Measurements from ENCODE around the gene RNU6-9.

The RNU6-9 gene

GRCh38 chr19:937259-937694 is 44.0 kb downstream of the RNU6-9 start:
- peak; percentile 59 for DNase-seq

GRCh38 chr19:938233-938923 is 45.1 kb downstream of the RNU6-9 start:
- DNase-seq = no peak

- DNase-seq = no peak
These were observed 46.2 kb downstream of the RNU6-9 start for GRCh38 chr19:939439-939838.

GRCh38 chr19:939922-940321 is 46.6 kb downstream of the RNU6-9 start:
- DNase-seq = no peak

GRCh38 chr19:940591-941291 is 47.5 kb downstream of the RNU6-9 start:
- DNase-seq = peak; percentile 46

- no peak for DNase-seq
These were observed 48.2 kb downstream of the RNU6-9 start for GRCh38 chr19:941292-942132.

- no peak for DNase-seq
These were observed 48.9 kb downstream of the RNU6-9 start for GRCh38 chr19:942133-942645.

Measured in activated CD4-positive, alpha-beta T cell treated with anti-CD3 and anti-CD28 coated beads, Interleukin-10, Interleukin-2, amounts not matched to agents 100 ng/mL and 50 ng/mL, durations not matched to agents 16 hours and 8 hours (primary cell).